Measurements from ENCODE around the gene ACKR4.

GRCh38 chr3:132553826-132554225, 43.2 kb upstream of the ACKR4 start:
- TF ChIP-seq, protein P1, sequence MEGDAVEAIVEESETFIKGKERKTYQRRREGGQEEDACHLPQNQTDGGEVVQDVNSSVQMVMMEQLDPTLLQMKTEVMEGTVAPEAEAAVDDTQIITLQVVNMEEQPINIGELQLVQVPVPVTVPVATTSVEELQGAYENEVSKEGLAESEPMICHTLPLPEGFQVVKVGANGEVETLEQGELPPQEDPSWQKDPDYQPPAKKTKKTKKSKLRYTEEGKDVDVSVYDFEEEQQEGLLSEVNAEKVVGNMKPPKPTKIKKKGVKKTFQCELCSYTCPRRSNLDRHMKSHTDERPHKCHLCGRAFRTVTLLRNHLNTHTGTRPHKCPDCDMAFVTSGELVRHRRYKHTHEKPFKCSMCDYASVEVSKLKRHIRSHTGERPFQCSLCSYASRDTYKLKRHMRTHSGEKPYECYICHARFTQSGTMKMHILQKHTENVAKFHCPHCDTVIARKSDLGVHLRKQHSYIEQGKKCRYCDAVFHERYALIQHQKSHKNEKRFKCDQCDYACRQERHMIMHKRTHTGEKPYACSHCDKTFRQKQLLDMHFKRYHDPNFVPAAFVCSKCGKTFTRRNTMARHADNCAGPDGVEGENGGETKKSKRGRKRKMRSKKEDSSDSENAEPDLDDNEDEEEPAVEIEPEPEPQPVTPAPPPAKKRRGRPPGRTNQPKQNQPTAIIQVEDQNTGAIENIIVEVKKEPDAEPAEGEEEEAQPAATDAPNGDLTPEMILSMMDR (IDR thresholded peaks at IDR 0.05) = no peak
- TF ChIP-seq EP300 (IDR thresholded peaks at IDR 0.05) (no peak), POLR2A (IDR thresholded peaks at IDR 0.05) (no peak), POLR2AphosphoS5 (IDR thresholded peaks at IDR 0.05) (no peak)
